Measurements from ENCODE around the gene COQ9. TPM values are rescaled to one million over a fixed set of nuclear protein-coding genes. Genes with fewer than 3 reads are reported as not detected.

COQ9 gene
- total RNA-seq, 1 experiment from 2014 or later, result 32.9 TPM

GRCh38 chr16:57479205-57479975 is 32.1 kb downstream of the COQ9 start:
- H2BK15ac ChIP-seq (ENCODE audit: low read depth, low read length), result no peak overlapping the region
- no peak overlapping the region for H2AFZ ChIP-seq (ENCODE audit: low read length)
- no peak overlapping the region for H2BK12ac ChIP-seq (ENCODE audit: insufficient read length, low read depth, low read length)
- Mint-ChIP-seq H3K36me3 (ENCODE audit: insufficient read depth in 1 of 3, low read depth in 3 of 3) (peaks cover 0 to 6% (median 4%) of the 10 kb centered on the region in 3 experiments; a peak in 4 of 7 replicates), H3K4me3 (peak overlapping the region; percentile 75 to 86), H3K4me1 (peaks cover 25 to 56% of the 10 kb centered on the region in 2 experiments), H3K27me3 (ENCODE audit: low read depth) (peaks cover 16% of the 10 kb centered on the region), H3K27ac (no peak overlapping the region), H3K9me3 (no peaks in the 10 kb centered on the region)
- H2AK5ac ChIP-seq (ENCODE audit: insufficient read length, low read length), result no peak overlapping the region
- H3K4me2 ChIP-seq (ENCODE audit: insufficient read depth, insufficient read length, low read length), result peak overlapping the region; percentile 77
- no peak overlapping the region for H3K18ac ChIP-seq (ENCODE audit: insufficient read length, low read depth, low read length)
- no peak overlapping the region for H3K27ac ChIP-seq (ENCODE audit: insufficient read length, low read depth, low read length)
- no peaks in the 10 kb centered on the region for H3K27me3 ChIP-seq (ENCODE audit: insufficient read depth, low read length)
- H3K23me2 ChIP-seq (ENCODE audit: insufficient read length, low read depth, low read length, poor library complexity, severe bottlenecking), result peaks cover 8% of the 10 kb centered on the region
- no peaks in the 10 kb centered on the region for H3K79me1 ChIP-seq (ENCODE audit: insufficient read depth, low read depth, low read length, poor library complexity, severe bottlenecking)
- H3K4ac ChIP-seq (ENCODE audit: low read depth, low read length), result no peak overlapping the region
- H4K8ac ChIP-seq (replicated peaks; ENCODE audit: insufficient read length, low read depth, low read length), result no peak overlapping the region
- no peak overlapping the region for H3K9ac ChIP-seq (ENCODE audit: extremely low read depth, insufficient read length, low read length)
- no peak overlapping the region for H2BK20ac ChIP-seq (ENCODE audit: low read depth, low read length, poor library complexity, severe bottlenecking)
- H4K5ac ChIP-seq (ENCODE audit: insufficient read length, low read depth, low read length), result no peak overlapping the region
- TF ChIP-seq CTCF (conservative IDR thresholded peaks at IDR 0.05), result no peak
- no peak overlapping the region for H2BK120ac ChIP-seq (ENCODE audit: low read depth, low read length, poor library complexity, severe bottlenecking)
- H2BK5ac ChIP-seq (ENCODE audit: insufficient read length, low read length), result no peak overlapping the region
- no peak overlapping the region for H4K91ac ChIP-seq (ENCODE audit: insufficient read length, low read depth, low read length)
- no peak overlapping the region for H3K56ac ChIP-seq (ENCODE audit: insufficient read length, low read depth, low read length)
- no peak overlapping the region; the same call in 1 of the 2 replicates for H3K14ac ChIP-seq (ENCODE audit: insufficient read depth, low read length)
- H3K79me2 ChIP-seq (ENCODE audit: insufficient read depth, low read length), result no peaks in the 10 kb centered on the region
- no peak overlapping the region for H3K23ac ChIP-seq (ENCODE audit: insufficient read length, low read depth, low read length)
- H3K4me1 ChIP-seq (ENCODE audit: insufficient read depth, low read length), result peaks cover 7% of the 10 kb centered on the region; the same call in 1 of the 2 replicates
- DNase-seq, result peak; percentile 80
- no peaks in the 10 kb centered on the region for H4K20me1 ChIP-seq (ENCODE audit: control insufficient read depth, insufficient read depth, insufficient read length)
- no peak overlapping the region for H3T11ph ChIP-seq (ENCODE audit: low read length)
- H3K9me3 ChIP-seq (ENCODE audit: control insufficient read depth, low read depth, low read length), result no peaks in the 10 kb centered on the region
- no CpG with 5 or more reads among the region's 36 CpGs for WGBS (ENCODE audit: extremely low coverage, insufficient read length, low lambda C conversion rate)

All from H9 (cell line).